Suprapubic skin (tissue), 4 donors: ENCODE measurements around the gene UCN3. TPM values are rescaled to one million over a fixed set of nuclear protein-coding genes. Genes with fewer than 3 reads are reported as not detected.

Experiments used
- DNase-seq, 2 donors: peaks; one replicate each; pipeline ENCODE4 v3.0.0-alpha.2; 2019; ENCODE audit warnings: low spot score in 2 of 2
- H3K27ac ChIP-seq: fragments of 200-600 bp; sonication (generic); one replicate; pipeline ENCODE4 v1.5.1; 2019
- H3K27me3 ChIP-seq: fragments of 200-600 bp; sonication (generic); one replicate; pipeline ENCODE4 v1.5.1; 2019
- H3K36me3 ChIP-seq: fragments of 200-600 bp; sonication (generic); one replicate; pipeline ENCODE4 v1.5.1; 2019
- H3K4me1 ChIP-seq: fragments of 200-600 bp; sonication (generic); one replicate; pipeline ENCODE4 v1.5.1; 2019
- H3K4me3 ChIP-seq: fragments of 200-600 bp; sonication (generic); one replicate; pipeline ENCODE4 v1.5.1; 2019; ENCODE audit warnings: mild to moderate bottlenecking
- H3K9me3 ChIP-seq: fragments of 200-600 bp; sonication (generic); one replicate; pipeline ENCODE4 v1.5.1; 2019
- EP300 ChIP-seq: sonication (generic); formaldehyde crosslinking; IDR thresholded peaks from one replicate; pipeline ENCODE4 v1.6.1; 2017; ENCODE audit warnings: antibody characterized with exemption
- POLR2A ChIP-seq, 2 donors: fragments of 450-650 bp; IDR thresholded peaks; one replicate each; pipeline ENCODE4 v1.6.1; 2017; ENCODE audit warnings: antibody characterized with exemption in 2 of 2, mild to moderate bottlenecking in 2 of 2, moderate library complexity in 2 of 2
- POLR2AphosphoS5 ChIP-seq, 3 donors: sonication (generic); formaldehyde crosslinking; IDR thresholded peaks; one replicate each; pipeline ENCODE4 v1.6.1; 2017; ENCODE audit warnings: antibody characterized with exemption in 3 of 3
- WGBS: methylation state at CpG from one replicate; pipeline ENCODE4 v1.1.5; 2018; 5-methylcytosine and 5-hydroxymethylcytosine counted together
- total RNA-seq, 4 donors: library from RNA; depleted of rRNA; stranded (reverse); fragments of >200 nt; gene quantifications; one replicate each; pipeline ENCODE4 v1.1.0, GENCODE V29; 2016
- TF ChIP-seq, protein P1 (sequence below), 2 donors: fragments of 200-600 bp in 1 of 2; fragments of 450-650 bp in 1 of 2; sonication (generic) in 1 of 2; IDR thresholded peaks; one replicate each; pipeline ENCODE4 v1.5.1; 2016 to 2019; ENCODE audit warnings: antibody characterized with exemption in 2 of 2, mild to moderate bottlenecking in 1 of 2, moderate library complexity in 1 of 2

UCN3 gene
- total RNA-seq, 4 donors from 2014 or later: not detected

DNA sequence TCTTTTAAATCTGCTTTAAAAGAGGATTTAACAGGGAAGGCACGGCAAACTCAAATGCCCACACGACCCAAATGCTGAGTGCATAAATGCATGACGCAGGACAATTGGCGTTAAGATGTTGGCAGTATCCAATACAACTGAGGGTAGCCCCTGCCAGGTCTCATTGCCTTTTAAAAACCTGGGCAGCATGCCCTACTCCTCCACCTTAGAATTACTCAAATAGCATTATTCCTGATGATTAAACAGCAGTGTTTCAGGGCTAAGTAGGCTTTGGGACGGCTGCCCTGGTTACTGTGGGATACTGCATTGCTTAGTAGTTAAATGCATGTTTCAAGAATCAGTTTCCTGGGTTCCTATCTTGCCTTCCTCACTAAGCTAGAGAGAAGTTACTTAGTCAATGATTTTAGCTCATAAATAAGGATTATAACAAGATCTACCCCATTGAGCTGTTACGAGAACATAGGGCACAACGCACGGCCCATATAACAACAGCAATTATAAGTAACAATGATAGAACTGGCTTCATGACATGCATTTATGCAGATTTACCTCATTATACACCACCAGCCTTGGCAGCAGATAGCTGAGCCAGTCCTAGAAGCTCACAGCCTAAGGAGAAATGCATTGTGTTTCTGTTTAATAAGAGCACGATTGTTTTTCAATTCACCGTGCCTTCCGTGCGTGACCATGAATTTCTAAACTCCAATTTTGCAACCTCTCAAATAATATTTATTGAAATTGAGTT, 32.0 kb downstream of the UCN3 start:
- Histone ChIP-seq H3K4me3 (no peak overlapping the region), H3K36me3 (no peaks in the 10 kb centered on the region), H3K9me3 (peaks cover 3% of the 10 kb centered on the region), H3K27me3 (no peaks in the 10 kb centered on the region), H3K4me1 (no peaks in the 10 kb centered on the region), H3K27ac (no peak overlapping the region)
- WGBS: 74% methylated on average over 12 of the region's 12 CpGs
- TF ChIP-seq, protein P1, sequence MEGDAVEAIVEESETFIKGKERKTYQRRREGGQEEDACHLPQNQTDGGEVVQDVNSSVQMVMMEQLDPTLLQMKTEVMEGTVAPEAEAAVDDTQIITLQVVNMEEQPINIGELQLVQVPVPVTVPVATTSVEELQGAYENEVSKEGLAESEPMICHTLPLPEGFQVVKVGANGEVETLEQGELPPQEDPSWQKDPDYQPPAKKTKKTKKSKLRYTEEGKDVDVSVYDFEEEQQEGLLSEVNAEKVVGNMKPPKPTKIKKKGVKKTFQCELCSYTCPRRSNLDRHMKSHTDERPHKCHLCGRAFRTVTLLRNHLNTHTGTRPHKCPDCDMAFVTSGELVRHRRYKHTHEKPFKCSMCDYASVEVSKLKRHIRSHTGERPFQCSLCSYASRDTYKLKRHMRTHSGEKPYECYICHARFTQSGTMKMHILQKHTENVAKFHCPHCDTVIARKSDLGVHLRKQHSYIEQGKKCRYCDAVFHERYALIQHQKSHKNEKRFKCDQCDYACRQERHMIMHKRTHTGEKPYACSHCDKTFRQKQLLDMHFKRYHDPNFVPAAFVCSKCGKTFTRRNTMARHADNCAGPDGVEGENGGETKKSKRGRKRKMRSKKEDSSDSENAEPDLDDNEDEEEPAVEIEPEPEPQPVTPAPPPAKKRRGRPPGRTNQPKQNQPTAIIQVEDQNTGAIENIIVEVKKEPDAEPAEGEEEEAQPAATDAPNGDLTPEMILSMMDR (IDR thresholded peaks at IDR 0.05): no peak
- TF ChIP-seq POLR2AphosphoS5 (IDR thresholded peaks at IDR 0.05) (no peak), POLR2A (IDR thresholded peaks at IDR 0.05) (no peak), EP300 (no peak)
- DNase-seq: no peak

DNA sequence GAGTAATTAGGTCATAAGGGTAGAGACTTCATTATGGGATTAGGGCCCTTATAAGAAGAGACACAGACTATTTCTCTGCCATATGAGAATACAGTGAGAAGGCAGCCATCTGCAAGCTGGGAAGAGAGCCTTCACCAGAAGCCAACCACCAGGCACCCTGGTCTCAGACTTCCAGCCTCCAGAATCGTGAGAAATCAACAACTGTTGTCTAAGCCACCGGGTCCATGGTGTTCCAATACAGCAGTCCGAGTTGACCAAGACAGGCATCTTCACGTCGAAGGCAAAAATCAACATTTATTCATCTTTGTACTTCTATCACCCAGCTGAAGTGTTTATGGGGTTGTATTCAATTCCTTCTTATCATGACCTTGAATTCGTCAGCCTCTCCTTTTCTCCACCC, 34.6 kb downstream of the UCN3 start:
- WGBS: 64% methylated on average over 6 of the region's 6 CpGs
- Histone ChIP-seq H3K27me3 (no peaks in the 10 kb centered on the region), H3K4me3 (no peak overlapping the region), H3K4me1 (no peaks in the 10 kb centered on the region), H3K27ac (no peak overlapping the region), H3K9me3 (no peaks in the 10 kb centered on the region), H3K36me3 (no peaks in the 10 kb centered on the region)
- TF ChIP-seq POLR2A (IDR thresholded peaks at IDR 0.05): no peak
- no peak for TF ChIP-seq POLR2AphosphoS5 (IDR thresholded peaks at IDR 0.05)
- no peak for TF ChIP-seq EP300
- TF ChIP-seq, protein P1 (IDR thresholded peaks at IDR 0.05): no peak
- DNase-seq: no peak

DNA sequence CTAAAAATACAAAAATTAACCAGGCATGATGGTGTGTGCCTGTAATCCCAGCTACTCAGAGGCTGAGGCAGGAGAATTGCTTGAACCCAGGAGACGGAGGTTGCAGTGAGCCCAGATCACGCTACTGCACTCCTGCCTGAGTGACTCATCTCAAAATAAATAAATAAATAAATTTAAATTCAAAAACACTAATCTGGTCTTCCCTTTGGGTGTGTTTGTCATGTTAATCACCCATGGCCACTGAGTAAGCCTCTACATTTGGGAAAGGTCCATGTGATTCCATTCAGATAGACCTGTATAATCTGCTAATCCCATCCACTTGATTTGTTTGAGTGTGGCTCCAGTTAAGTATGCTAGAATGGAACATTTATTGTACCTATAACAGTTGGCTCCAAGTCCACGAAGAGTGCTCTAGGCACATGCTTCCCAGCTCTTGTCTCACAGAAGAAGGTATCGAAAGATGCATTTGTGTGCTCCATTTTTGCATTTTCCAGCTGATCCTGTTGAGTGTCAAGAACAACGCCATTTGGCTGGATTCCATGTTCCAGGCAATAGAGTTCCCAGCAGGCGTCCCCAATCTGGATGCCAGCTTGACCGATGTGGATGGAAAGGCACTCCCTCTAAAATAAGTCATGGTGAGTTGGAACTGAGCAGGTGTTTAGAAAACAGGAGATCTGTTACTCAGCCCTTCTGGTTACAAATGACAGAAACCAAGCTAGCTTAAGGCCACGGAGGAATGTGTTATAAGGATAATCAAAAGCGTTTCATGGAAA, 35.9 kb downstream of the UCN3 start:
- H3K9me3 ChIP-seq: no peaks in the 10 kb centered on the region
- no peaks in the 10 kb centered on the region for H3K27me3 ChIP-seq
- H3K4me1 ChIP-seq: no peaks in the 10 kb centered on the region
- TF ChIP-seq, protein P1 (IDR thresholded peaks at IDR 0.05): no peak
- no peak for TF ChIP-seq POLR2A (IDR thresholded peaks at IDR 0.05)
- no peak for TF ChIP-seq EP300
- no peak for TF ChIP-seq POLR2AphosphoS5 (IDR thresholded peaks at IDR 0.05)
- 75% methylated on average over 9 of the region's 9 CpGs for WGBS
- no peak for DNase-seq
- H3K36me3 ChIP-seq: no peaks in the 10 kb centered on the region
- H3K4me3 ChIP-seq: no peak overlapping the region
- no peak overlapping the region for H3K27ac ChIP-seq

DNA sequence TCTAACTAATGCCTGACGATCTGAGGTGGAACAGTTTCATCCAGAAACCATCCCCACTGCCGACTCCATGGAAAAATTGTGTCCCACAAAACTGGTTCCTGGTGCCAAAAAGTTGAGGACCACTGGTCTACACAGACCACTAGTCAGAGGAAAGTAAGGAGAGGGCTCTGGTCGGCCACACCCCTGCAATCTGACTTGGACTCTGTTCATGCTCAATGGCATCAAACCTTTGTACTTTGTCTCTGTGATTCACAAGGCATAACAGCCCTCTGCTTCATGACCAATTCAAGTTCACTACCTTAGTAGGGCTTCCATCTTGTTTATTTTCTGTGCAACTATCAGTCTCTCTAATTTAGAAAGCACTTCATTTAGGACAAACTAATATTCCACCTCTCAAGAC, 38.0 kb downstream of the UCN3 start:
- TF ChIP-seq EP300 (no peak), POLR2AphosphoS5 (IDR thresholded peaks at IDR 0.05) (no peak), POLR2A (IDR thresholded peaks at IDR 0.05) (no peak)
- TF ChIP-seq, protein P1 (IDR thresholded peaks at IDR 0.05): no peak
- Histone ChIP-seq H3K4me3 (no peak overlapping the region), H3K9me3 (no peaks in the 10 kb centered on the region), H3K4me1 (no peaks in the 10 kb centered on the region), H3K27me3 (no peaks in the 10 kb centered on the region), H3K36me3 (no peaks in the 10 kb centered on the region), H3K27ac (no peak overlapping the region)
- 79% methylated on average over 2 of the region's 3 CpGs for WGBS
- DNase-seq: no peak
